ENCODE measurements around the gene HAP1.

GRCh38 chr17:41678411-41678906 is 56.0 kb downstream of the HAP1 start:
- TF ChIP-seq POLR2A (IDR thresholded peaks at IDR 0.05) (no peak), CTCF (IDR thresholded peaks at IDR 0.05 in 4 of 5, conservative IDR thresholded peaks at IDR 0.05 in 1 of 5) (no peak)
